K562 (cell line): ENCODE data around the gene IL1B. TPM values are rescaled to one million over a fixed set of nuclear protein-coding genes. Genes with fewer than 3 reads are reported as not detected.

ENCODE experiments used
- ATF2 ChIP-seq: sonication (generic); formaldehyde crosslinking; IDR thresholded peaks from 2 replicates; pipeline ENCODE4 v1.8.1; 2022; ENCODE audit warnings: missing genetic modification reagents
- CREM ChIP-seq: IDR thresholded peaks from 2 replicates; pipeline ENCODE4 v1.6.1; 2014; ENCODE audit warnings: antibody characterized with exemption, low read depth
- FOXO4 ChIP-seq: fragments of 450-650 bp; formaldehyde crosslinking; IDR thresholded peaks from 2 replicates; pipeline ENCODE4 v1.4.0; 2020; ENCODE audit warnings: mild to moderate bottlenecking, moderate library complexity
- HCFC1 ChIP-seq: IDR thresholded peaks from 2 replicates; pipeline ENCODE4 v1.6.1; 2012; ENCODE audit warnings: low read depth, low read length, improper control_type of control experiment
- HNRNPK ChIP-seq: fragments of 200-400 bp; formaldehyde crosslinking; IDR thresholded peaks from one replicate; pipeline ENCODE4 v1.6.1; 2018; ENCODE audit warnings: mild to moderate bottlenecking, low read depth, low read length; ENCODE audit not compliant: poor library complexity, severe bottlenecking
- MTA3 ChIP-seq: fragments of 450-650 bp; formaldehyde crosslinking; IDR thresholded peaks from 2 replicates; pipeline ENCODE4 v1.6.1; 2017; ENCODE audit warnings: mild to moderate bottlenecking, borderline replicate concordance
- NCOR1 ChIP-seq: fragments of 450-650 bp; IDR thresholded peaks from 2 replicates; pipeline ENCODE4 v1.6.1; 2016; ENCODE audit warnings: mild to moderate bottlenecking, moderate library complexity
- NR2C2 ChIP-seq, 2 experiments: fragments of 200-800 bp in 1 of 2; sonication (Bioruptor generic) in 1 of 2; sonication (generic) in 1 of 2; formaldehyde crosslinking in 1 of 2; IDR thresholded peaks; 2 replicates each; pipeline versions ENCODE4 v1.6.1 to v1.8.0; 2016 to 2022; ENCODE audit warnings: mild to moderate bottlenecking in 1 of 2, missing compliant biosample characterization in 1 of 2, missing genetic modification characterization in 1 of 2, missing genetic modification reagents in 1 of 2
- RERE ChIP-seq: sonication (generic); formaldehyde crosslinking; IDR thresholded peaks from 2 replicates; pipeline ENCODE4 v1.8.0; 2023; ENCODE audit warnings: missing genetic modification reagents, mild to moderate bottlenecking, borderline replicate concordance
- TFAM ChIP-seq: fragments of 250-450 bp; sonication (Bioruptor Pico); conservative IDR thresholded peaks from 2 replicates; pipeline ENCODE4 v1.5.0; 2021; ENCODE audit warnings: mild to moderate bottlenecking, moderate library complexity
- THAP7 ChIP-seq: fragments of 250-450 bp; sonication (Bioruptor Pico); IDR thresholded peaks from 2 replicates; pipeline ENCODE4 v1.5.0; 2021
- THRA ChIP-seq: fragments of 450-650 bp; IDR thresholded peaks from 2 replicates; pipeline ENCODE4 v1.6.1; 2017; ENCODE audit warnings: mild to moderate bottlenecking, moderate library complexity
- ZNF143 ChIP-seq: sonication (generic); formaldehyde crosslinking; IDR thresholded peaks from 2 replicates; pipeline ENCODE4 v1.9.0; 2022; ENCODE audit warnings: mild to moderate bottlenecking, missing genetic modification reagents
- ZNF561 ChIP-seq: fragments of 450-650 bp; formaldehyde crosslinking; conservative IDR thresholded peaks from 2 replicates; pipeline ENCODE4 v1.4.0; 2020; ENCODE audit warnings: mild to moderate bottlenecking, moderate library complexity
- ZNF583 ChIP-seq: fragments of 250-450 bp; sonication (Bioruptor Pico); IDR thresholded peaks from 2 replicates; pipeline ENCODE4 v1.4.0; 2020
- polyA plus RNA-seq, 8 experiments: library from polyadenylated mRNA; depleted of rRNA in 4 of 8; stranded (reverse) in 5 of 8; unstranded in 3 of 8; fragments of >200 nt; fragmentation: Nextera tagmentation in 2 of 8; fragmentation: Illumina TruSeq in 1 of 8; extraction: Ambion mirVana in 2 of 8; extraction: Trizol in 1 of 8; gene quantifications; 2 replicates each; pipeline versions ENCODE4 v1.2.1 to v1.2.3, GENCODE V29; 2011 to 2014; ENCODE audit warnings: inconsistent platforms in 1 of 8, missing spikeins in 1 of 8
- total RNA-seq, 7 experiments: library from RNA; depleted of rRNA in 6 of 7; stranded (reverse); fragments of >200 nt in 6 of 7; fragmentation: Illumina TruSeq in 2 of 7; extraction: Trizol in 2 of 7; gene quantifications; 2 replicates each; pipeline versions ENCODE4 v1.2.1 to v1.2.3, GENCODE V29; 2011 to 2021; ENCODE audit warnings: low replicate concordance in 1 of 7

The IL1B gene
- total and polyA plus RNA-seq, 9 of the 15 experiments (the other 6 are each of a cell fraction or from before 2014, with no cell fraction given): 0.29 TPM; not detected in 8

- TF ChIP-seq RERE (CRISPR knock-in tag) (no peak), HNRNPK (no peak), ZNF143 (CRISPR knock-in tag) (no peak), NCOR1 (no peak; the same call in 1 of the 2 replicates), FOXO4 (no peak), CREM (peak; percentile 87), ZNF561 (CRISPR knock-in tag) (no peak), THAP7 (CRISPR knock-in tag) (no peak), TFAM (CRISPR knock-in tag) (no peak), HCFC1 (no peak), MTA3 (0 out of 2 replicates have a peak, but pooled peaks have one; percentile 20), ZNF583 (CRISPR knock-in tag) (no peak), NR2C2 (CRISPR knock-in tag; IDR thresholded peaks at IDR 0.05) (no peak), NR2C2 (tag; IDR thresholded peaks at IDR 0.05) (0 out of 2 replicates have a peak, but pooled peaks have one; percentile 12), THRA (no peak), ATF2 (CRISPR knock-in tag) (no peak)
Observed at GRCh38 chr2:112812318-112813267, 24.0 kb downstream of the IL1B start (continued).
